ENCODE measurements around the gene ZNF30.
"Not testable (repeated sequence)": the region's sequence is repeated elsewhere in the genome, so short reads cannot be mapped to it uniquely, and the experiment has no call there.

The ZNF30 gene

GRCh38 chr19:34926685-34927375 is at the start of gene ZNF30:
ZNF30 (plus strand) TSS chr19:34926903; CDS start chr19:34929948, 3,045 bp downstream.
- DNase-seq (ENCODE audit: low read depth in 4 of 4, low spot score in 1 of 4): peak; percentile 43 to 82 (median 71)

GRCh38 chr19:34879563-34879962 is 47.1 kb upstream of the ZNF30 start:
- no peak for DNase-seq (ENCODE audit: low read depth in 4 of 4, low spot score in 1 of 4)

- DNase-seq (ENCODE audit: low read depth in 4 of 4, low spot score in 1 of 4): no peak
Observed at GRCh38 chr19:34880034-34880433, 46.7 kb upstream of the ZNF30 start.

GRCh38 chr19:34881982-34882381 is 44.7 kb upstream of the ZNF30 start:
- no peak for DNase-seq (ENCODE audit: low read depth in 4 of 4, low spot score in 1 of 4)

- no peak for DNase-seq (ENCODE audit: low read depth in 4 of 4, low spot score in 1 of 4)
Observed at GRCh38 chr19:34888091-34888490, 38.6 kb upstream of the ZNF30 start.

GRCh38 chr19:34900245-34900644 is 26.5 kb upstream of the ZNF30 start:
- no peak for DNase-seq (ENCODE audit: low read depth in 4 of 4, low spot score in 1 of 4)

- DNase-seq (ENCODE audit: low read depth in 4 of 4, low spot score in 1 of 4): no peak
Observed at GRCh38 chr19:34904664-34905527, 21.8 kb upstream of the ZNF30 start.

GRCh38 chr19:34910770-34911169 is 15.9 kb upstream of the ZNF30 start:
- DNase-seq (ENCODE audit: low read depth in 4 of 4, low spot score in 1 of 4): no peak

- DNase-seq (ENCODE audit: low read depth in 4 of 4, low spot score in 1 of 4): not testable (repeated sequence)
Observed at GRCh38 chr19:34917144-34917543, 9.6 kb upstream of the ZNF30 start.

GRCh38 chr19:34918190-34918589 is 8.5 kb upstream of the ZNF30 start:
- DNase-seq (ENCODE audit: low read depth in 4 of 4, low spot score in 1 of 4): no peak

GRCh38 chr19:34920090-34920786 is 6.5 kb upstream of the ZNF30 start:
- DNase-seq (ENCODE audit: low read depth in 4 of 4, low spot score in 1 of 4): not testable (repeated sequence)

- DNase-seq (ENCODE audit: low read depth in 4 of 4, low spot score in 1 of 4): no peak
Observed at GRCh38 chr19:34925278-34925855, 1.3 kb upstream of the ZNF30 start.

GRCh38 chr19:34926361-34926684 is 380 bp upstream of the ZNF30 start:
- no peak for DNase-seq (ENCODE audit: low read depth in 4 of 4, low spot score in 1 of 4)

GRCh38 chr19:34932494-34932893 is 5.8 kb downstream of the ZNF30 start:
- no peak for DNase-seq (ENCODE audit: low read depth in 4 of 4, low spot score in 1 of 4)

GRCh38 chr19:34936184-34936583 is 9.5 kb downstream of the ZNF30 start:
- DNase-seq (ENCODE audit: low read depth in 4 of 4, low spot score in 1 of 4): no peak

- no peak for DNase-seq (ENCODE audit: low read depth in 4 of 4, low spot score in 1 of 4)
Observed at GRCh38 chr19:34938886-34939285, 12.2 kb downstream of the ZNF30 start.

- DNase-seq (ENCODE audit: low read depth in 4 of 4, low spot score in 1 of 4): no peak
Observed at GRCh38 chr19:34943861-34944573, 17.3 kb downstream of the ZNF30 start.

GRCh38 chr19:34953092-34953491 is 26.4 kb downstream of the ZNF30 start:
- DNase-seq (ENCODE audit: low read depth in 4 of 4, low spot score in 1 of 4): no peak

- DNase-seq (ENCODE audit: low read depth in 4 of 4, low spot score in 1 of 4): no peak
Observed at GRCh38 chr19:34957830-34958751, 31.4 kb downstream of the ZNF30 start.

GRCh38 chr19:34959021-34959420 is 32.3 kb downstream of the ZNF30 start:
- no peak for DNase-seq (ENCODE audit: low read depth in 4 of 4, low spot score in 1 of 4)
